Measurements from ENCODE around the gene PLIN3. TPM values are rescaled to one million over a fixed set of nuclear protein-coding genes. Genes with fewer than 3 reads are reported as not detected.
"Not testable (repeated sequence)": the region's sequence is repeated elsewhere in the genome, so short reads cannot be mapped to it uniquely, and the experiment has no call there.

PLIN3 gene
- total and polyA plus RNA-seq, 10 donors = 26.7 to 63.5 (median 37.9) TPM

GRCh38 chr19:4851551-4852290, 15.7 kb downstream of the PLIN3 start:
- H3K36me3 ChIP-seq = peaks cover 0 to 100% (median 70%) of the 10 kb centered on the region in 6 donors
- peak; percentile 90 for DNase-seq

GRCh38 chr19:4849019-4849418, 18.4 kb downstream of the PLIN3 start:
- WGBS, 5 donors = 84 to 92% (median 87%) methylated on average over 7 of the region's 7 CpGs
- intact Hi-C loops (cut with DNase I; ENCODE audit: low total_unique reads) = no loop called here
- Histone ChIP-seq H3K4me3 (no peak overlapping the region), H3K4me1 (peaks cover 0 to 6% (median 0%) of the 10 kb centered on the region in 6 donors), H3K9me3 (no peaks in the 10 kb centered on the region), H3K27ac (no peak overlapping the region), H3K27me3 (replicated peaks in 1 of 7) (no peaks in the 10 kb centered on the region), H3K36me3 (peaks cover 0 to 100% (median 69%) of the 10 kb centered on the region in 6 donors)
- TF ChIP-seq CTCF (IDR thresholded peaks at IDR 0.05 in 8 of 11, conservative IDR thresholded peaks at IDR 0.05 in 3 of 11) = no peak
- no peak for TF ChIP-seq POLR2AphosphoS5 (IDR thresholded peaks at IDR 0.05)
- TF ChIP-seq POLR2A (IDR thresholded peaks at IDR 0.05) = no peak
- no peak for DNase-seq

More at GRCh38 chr19:4851551-4852290, 15.7 kb downstream of the PLIN3 start:
- no peak overlapping the region for H3K4me3 ChIP-seq
- H3K4me1 ChIP-seq = peaks cover 0 to 6% (median 0%) of the 10 kb centered on the region in 6 donors
- intact Hi-C loops (cut with DNase I; ENCODE audit: low total_unique reads) = loop anchor here (5.0 kb wide), 1 partner anchor 44 kb away; no protein-coding TSS in a partner anchor
- H3K9me3 ChIP-seq = no peaks in the 10 kb centered on the region
- no peak overlapping the region for H3K27ac ChIP-seq
- TF ChIP-seq CTCF (IDR thresholded peaks at IDR 0.05 in 8 of 11, conservative IDR thresholded peaks at IDR 0.05 in 3 of 11) (peak; percentile 75 to 96 (median 83)), POLR2A (IDR thresholded peaks at IDR 0.05) (no peak), POLR2AphosphoS5 (IDR thresholded peaks at IDR 0.05) (peak; percentile 29 to 58 (median 40))
- no peaks in the 10 kb centered on the region for H3K27me3 ChIP-seq (replicated peaks in 1 of 7)
- WGBS, 5 donors = 74 to 82% (median 78%) methylated on average over 36 to 42 of the region's 42 CpGs

- no peaks in the 10 kb centered on the region for H3K9me3 ChIP-seq
- no peaks in the 10 kb centered on the region for H3K27me3 ChIP-seq (replicated peaks in 1 of 7)
- DNase-seq = no peak
- 89 to 98% (median 96%) methylated on average over 13 to 23 of the region's 23 CpGs for WGBS, 5 donors
- H3K27ac ChIP-seq = no peak overlapping the region
- H3K4me1 ChIP-seq = peaks cover 0 to 6% (median 0%) of the 10 kb centered on the region in 6 donors
- intact Hi-C loops (cut with DNase I; ENCODE audit: low total_unique reads) = no loop called here
- H3K36me3 ChIP-seq = peaks cover 0 to 100% (median 77%) of the 10 kb centered on the region in 6 donors
- H3K4me3 ChIP-seq = no peak overlapping the region
- no peak for TF ChIP-seq POLR2A (IDR thresholded peaks at IDR 0.05)
- peak in 1 of 3 donors; percentile 64 for TF ChIP-seq POLR2AphosphoS5 (IDR thresholded peaks at IDR 0.05)
- no peak for TF ChIP-seq CTCF (IDR thresholded peaks at IDR 0.05 in 8 of 11, conservative IDR thresholded peaks at IDR 0.05 in 3 of 11)
Measured at GRCh38 chr19:4847190-4847973, 20.1 kb downstream of the PLIN3 start.

GRCh38 chr19:4845975-4846374, 21.5 kb downstream of the PLIN3 start:
- 84 to 92% (median 85%) methylated on average over 6 to 9 of the region's 9 CpGs for WGBS, 5 donors
- H3K27ac ChIP-seq; intact Hi-C loops (cut with DNase I; ENCODE audit: low total_unique reads): not testable (repeated sequence)

More at GRCh38 chr19:4845975-4846374, 21.5 kb downstream of the PLIN3 start:
- not testable (repeated sequence) for H3K9me3 ChIP-seq; DNase-seq; H3K4me3 ChIP-seq; H3K27me3 ChIP-seq (replicated peaks in 1 of 7); H3K4me1 ChIP-seq
- peaks cover 0 to 98% (median 76%) of the 10 kb centered on the region in 6 donors for H3K36me3 ChIP-seq

All from spleen (tissue), 11 donors.